ENCODE measurements around the gene NUBP2.

NUBP2 gene

GRCh38 chr16:1741553-1742165 lies 41.1 kb upstream of the NUBP2 start:
- Histone ChIP-seq H3K4me3 (replicated peaks; ENCODE audit: low read depth, low read length) (no peak overlapping the region), H3K27me3 (replicated peaks; ENCODE audit: control insufficient read depth, insufficient read depth, low read length) (no peaks in the 10 kb centered on the region), H3K36me3 (ENCODE audit: control insufficient read depth, insufficient read depth, low read length) (peaks cover 14% of the 10 kb centered on the region)
- no peak for DNase-seq (ENCODE audit: extremely low read depth, insufficient read length)
- TF ChIP-seq, protein P1, sequence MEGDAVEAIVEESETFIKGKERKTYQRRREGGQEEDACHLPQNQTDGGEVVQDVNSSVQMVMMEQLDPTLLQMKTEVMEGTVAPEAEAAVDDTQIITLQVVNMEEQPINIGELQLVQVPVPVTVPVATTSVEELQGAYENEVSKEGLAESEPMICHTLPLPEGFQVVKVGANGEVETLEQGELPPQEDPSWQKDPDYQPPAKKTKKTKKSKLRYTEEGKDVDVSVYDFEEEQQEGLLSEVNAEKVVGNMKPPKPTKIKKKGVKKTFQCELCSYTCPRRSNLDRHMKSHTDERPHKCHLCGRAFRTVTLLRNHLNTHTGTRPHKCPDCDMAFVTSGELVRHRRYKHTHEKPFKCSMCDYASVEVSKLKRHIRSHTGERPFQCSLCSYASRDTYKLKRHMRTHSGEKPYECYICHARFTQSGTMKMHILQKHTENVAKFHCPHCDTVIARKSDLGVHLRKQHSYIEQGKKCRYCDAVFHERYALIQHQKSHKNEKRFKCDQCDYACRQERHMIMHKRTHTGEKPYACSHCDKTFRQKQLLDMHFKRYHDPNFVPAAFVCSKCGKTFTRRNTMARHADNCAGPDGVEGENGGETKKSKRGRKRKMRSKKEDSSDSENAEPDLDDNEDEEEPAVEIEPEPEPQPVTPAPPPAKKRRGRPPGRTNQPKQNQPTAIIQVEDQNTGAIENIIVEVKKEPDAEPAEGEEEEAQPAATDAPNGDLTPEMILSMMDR (IDR thresholded peaks at IDR 0.05; ENCODE audit: insufficient read depth, low read length, poor library complexity, severe bottlenecking) = no peak

DNA sequence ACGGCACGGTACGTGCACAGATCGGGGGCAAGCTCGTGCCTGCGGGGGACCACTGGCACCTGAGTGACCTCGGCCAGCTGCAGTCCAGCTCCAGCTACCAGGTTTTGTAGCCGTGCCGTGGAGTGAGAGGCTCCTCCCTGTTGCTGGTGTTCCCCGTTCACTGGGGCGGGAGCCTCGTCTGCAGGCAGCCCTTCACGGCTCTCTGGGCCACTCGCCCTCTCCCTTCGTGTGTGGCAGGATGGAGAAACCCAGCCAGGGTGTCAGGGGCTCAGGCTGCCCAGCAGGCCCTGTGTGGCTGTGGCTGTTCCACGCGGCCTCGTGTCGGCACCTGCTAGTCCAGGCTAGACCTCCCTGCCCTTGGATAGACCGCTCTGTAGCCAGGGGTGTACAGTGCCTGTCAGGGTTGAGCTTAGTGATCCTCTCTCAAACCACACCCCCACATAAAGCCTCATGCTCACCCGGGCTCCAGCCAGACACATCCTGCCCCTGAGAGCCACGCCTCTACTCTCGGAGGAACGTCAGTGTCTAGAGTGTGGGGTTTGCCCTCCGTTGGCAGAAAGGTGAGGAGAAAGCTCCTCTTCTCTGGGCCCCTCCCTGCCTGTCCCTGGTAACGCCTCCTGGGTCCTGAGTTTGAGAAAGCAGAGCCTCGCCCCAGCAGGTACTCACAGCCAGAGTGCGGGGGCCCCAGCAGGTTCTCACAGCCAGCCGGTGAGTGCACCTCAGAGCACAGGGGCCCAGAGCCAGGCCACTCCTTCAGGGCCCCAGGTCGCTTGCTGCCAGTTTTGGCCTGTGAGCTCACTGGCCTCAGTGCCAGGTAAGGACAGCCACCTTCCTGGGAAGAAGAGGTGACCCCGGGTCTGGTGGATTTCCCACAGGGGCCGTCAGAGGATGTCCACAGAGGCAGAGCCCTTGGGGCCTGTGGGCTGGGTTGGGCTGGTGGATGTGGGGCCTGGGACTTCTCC lies 39.1 kb upstream of the NUBP2 start:
- no peaks in the 10 kb centered on the region for H3K27me3 ChIP-seq (replicated peaks; ENCODE audit: control insufficient read depth, insufficient read depth, low read length)

GRCh38 chr16:1744338-1744840 lies 38.4 kb upstream of the NUBP2 start:
- H3K27me3 ChIP-seq (replicated peaks; ENCODE audit: control insufficient read depth, insufficient read depth, low read length) = no peaks in the 10 kb centered on the region
- H3K4me3 ChIP-seq (replicated peaks; ENCODE audit: low read depth, low read length) = no peak overlapping the region
- peaks cover 28% of the 10 kb centered on the region for H3K36me3 ChIP-seq (ENCODE audit: control insufficient read depth, insufficient read depth, low read length)
- TF ChIP-seq, protein P1 (IDR thresholded peaks at IDR 0.05; ENCODE audit: insufficient read depth, low read length, poor library complexity, severe bottlenecking) = no peak
- no peak for DNase-seq (ENCODE audit: extremely low read depth, insufficient read length)

More for the DNA sequence above, 39.1 kb upstream of the NUBP2 start:
- TF ChIP-seq, protein P1 (IDR thresholded peaks at IDR 0.05; ENCODE audit: insufficient read depth, low read length, poor library complexity, severe bottlenecking) = no peak
- no peak overlapping the region for H3K4me3 ChIP-seq (replicated peaks; ENCODE audit: low read depth, low read length)
- no peak for DNase-seq (ENCODE audit: extremely low read depth, insufficient read length)
- peaks cover 23% of the 10 kb centered on the region for H3K36me3 ChIP-seq (ENCODE audit: control insufficient read depth, insufficient read depth, low read length)

DNA sequence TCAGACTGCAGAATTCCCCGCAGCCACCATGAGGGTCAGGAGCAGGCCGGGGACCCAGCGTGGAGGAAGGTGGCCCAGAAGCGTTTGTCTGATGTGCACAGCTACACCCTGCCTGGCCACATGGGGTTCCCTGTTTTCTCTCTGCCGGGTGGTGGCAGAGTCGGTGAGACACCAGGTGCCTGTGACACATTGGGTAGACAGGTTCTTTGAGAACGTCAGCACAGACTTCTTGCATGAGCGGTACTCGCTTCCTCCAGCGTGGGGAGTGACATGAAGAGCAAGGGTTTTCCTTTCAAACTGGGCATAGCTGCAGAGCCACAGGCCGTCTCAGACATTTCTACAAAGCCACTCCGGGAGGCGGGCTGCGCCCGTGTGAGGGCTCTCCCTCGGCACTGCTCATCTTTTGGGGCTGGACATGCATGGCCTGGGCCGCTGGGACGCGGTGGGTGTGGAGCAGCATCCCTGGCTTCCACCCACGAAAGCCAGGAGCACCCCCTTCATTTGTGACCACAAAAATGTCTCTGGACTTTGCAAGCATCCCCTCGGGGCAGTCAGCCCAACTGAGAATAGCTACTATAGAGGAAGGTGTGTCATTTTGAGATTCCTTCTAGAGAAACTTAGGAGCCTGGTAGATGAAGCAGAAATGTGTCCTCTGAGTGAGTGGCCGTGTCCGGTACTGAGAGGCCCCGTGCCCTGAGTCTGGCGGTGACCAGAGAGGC lies 37.4 kb upstream of the NUBP2 start:
- no peak overlapping the region for H3K4me3 ChIP-seq (replicated peaks; ENCODE audit: low read depth, low read length)
- peaks cover 28% of the 10 kb centered on the region for H3K36me3 ChIP-seq (ENCODE audit: control insufficient read depth, insufficient read depth, low read length)
- H3K27me3 ChIP-seq (replicated peaks; ENCODE audit: control insufficient read depth, insufficient read depth, low read length) = no peaks in the 10 kb centered on the region
- TF ChIP-seq, protein P1 (IDR thresholded peaks at IDR 0.05; ENCODE audit: insufficient read depth, low read length, poor library complexity, severe bottlenecking) = no peak
- no peak for DNase-seq (ENCODE audit: extremely low read depth, insufficient read length)

DNA sequence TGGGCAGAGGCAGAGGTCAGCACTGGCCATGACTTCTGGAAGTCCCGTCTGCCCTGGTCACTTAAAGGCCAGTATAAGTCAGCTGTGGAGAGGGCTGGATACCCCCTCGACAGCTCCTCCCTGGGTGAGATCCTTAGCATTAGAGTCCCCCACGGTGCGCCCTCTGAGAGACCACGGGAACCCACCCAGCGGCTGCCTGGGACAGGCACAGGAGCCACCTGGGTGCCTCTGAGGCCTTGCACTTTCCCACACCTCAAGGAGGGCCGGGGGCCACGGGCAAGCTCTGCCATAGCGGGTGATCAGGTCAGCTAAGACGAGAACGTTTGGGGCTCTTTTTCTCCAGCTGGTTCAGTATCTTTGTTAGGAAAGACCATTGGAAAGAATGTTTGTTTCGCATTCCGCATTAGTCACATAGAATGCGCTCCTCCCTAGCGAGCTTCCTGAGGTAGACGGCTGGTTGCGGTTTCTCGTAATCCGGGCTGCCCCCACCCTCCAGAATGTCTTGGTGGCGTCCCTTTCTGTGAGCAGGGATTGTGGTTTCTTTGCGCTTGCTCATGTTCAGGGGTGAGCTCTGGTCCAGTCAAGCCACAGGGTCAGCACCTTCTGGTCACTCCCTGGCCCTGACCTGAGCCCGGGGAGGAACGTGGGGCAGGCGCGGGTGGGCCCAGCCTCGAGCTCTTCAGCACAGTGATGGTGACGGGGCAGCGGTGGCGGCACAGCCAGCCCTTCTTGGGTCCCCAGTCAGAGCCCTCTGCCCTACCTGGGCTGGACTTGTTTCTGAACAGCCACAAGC lies 36.7 kb upstream of the NUBP2 start:
- H3K4me3 ChIP-seq (replicated peaks; ENCODE audit: low read depth, low read length) = no peak overlapping the region
- DNase-seq (ENCODE audit: extremely low read depth, insufficient read length) = no peak
- TF ChIP-seq, protein P1 (IDR thresholded peaks at IDR 0.05; ENCODE audit: insufficient read depth, low read length, poor library complexity, severe bottlenecking) = no peak
- H3K36me3 ChIP-seq (ENCODE audit: control insufficient read depth, insufficient read depth, low read length) = peaks cover 27% of the 10 kb centered on the region
- no peaks in the 10 kb centered on the region for H3K27me3 ChIP-seq (replicated peaks; ENCODE audit: control insufficient read depth, insufficient read depth, low read length)
